ENCODE measurements around the gene NCAM1.

- TF ChIP-seq PITX1 (CRISPR knock-in tag; IDR thresholded peaks at IDR 0.05) (no peak), FOXA1 (IDR thresholded peaks at IDR 0.05) (no peak), FOXA1 (CRISPR knock-in tag; IDR thresholded peaks at IDR 0.05) (no peak), HMGA1 (CRISPR knock-in tag; conservative IDR thresholded peaks at IDR 0.05) (no peak), CBFB (CRISPR knock-in tag; IDR thresholded peaks at IDR 0.05) (no peak), MIER2 (CRISPR knock-in tag; IDR thresholded peaks at IDR 0.05) (no peak), POLR2AphosphoS5 (IDR thresholded peaks at IDR 0.05; ENCODE audit: low read depth, low read length) (no peak)
- TF ChIP-seq, protein P1, sequence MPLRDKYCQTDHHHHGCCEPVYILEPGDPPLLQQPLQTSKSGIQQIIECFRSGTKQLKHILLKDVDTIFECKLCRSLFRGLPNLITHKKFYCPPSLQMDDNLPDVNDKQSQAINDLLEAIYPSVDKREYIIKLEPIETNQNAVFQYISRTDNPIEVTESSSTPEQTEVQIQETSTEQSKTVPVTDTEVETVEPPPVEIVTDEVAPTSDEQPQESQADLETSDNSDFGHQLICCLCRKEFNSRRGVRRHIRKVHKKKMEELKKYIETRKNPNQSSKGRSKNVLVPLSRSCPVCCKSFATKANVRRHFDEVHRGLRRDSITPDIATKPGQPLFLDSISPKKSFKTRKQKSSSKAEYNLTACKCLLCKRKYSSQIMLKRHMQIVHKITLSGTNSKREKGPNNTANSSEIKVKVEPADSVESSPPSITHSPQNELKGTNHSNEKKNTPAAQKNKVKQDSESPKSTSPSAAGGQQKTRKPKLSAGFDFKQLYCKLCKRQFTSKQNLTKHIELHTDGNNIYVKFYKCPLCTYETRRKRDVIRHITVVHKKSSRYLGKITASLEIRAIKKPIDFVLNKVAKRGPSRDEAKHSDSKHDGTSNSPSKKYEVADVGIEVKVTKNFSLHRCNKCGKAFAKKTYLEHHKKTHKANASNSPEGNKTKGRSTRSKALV (CRISPR knock-in tag; IDR thresholded peaks at IDR 0.05), result no peak
- TF ChIP-seq, protein P2, sequence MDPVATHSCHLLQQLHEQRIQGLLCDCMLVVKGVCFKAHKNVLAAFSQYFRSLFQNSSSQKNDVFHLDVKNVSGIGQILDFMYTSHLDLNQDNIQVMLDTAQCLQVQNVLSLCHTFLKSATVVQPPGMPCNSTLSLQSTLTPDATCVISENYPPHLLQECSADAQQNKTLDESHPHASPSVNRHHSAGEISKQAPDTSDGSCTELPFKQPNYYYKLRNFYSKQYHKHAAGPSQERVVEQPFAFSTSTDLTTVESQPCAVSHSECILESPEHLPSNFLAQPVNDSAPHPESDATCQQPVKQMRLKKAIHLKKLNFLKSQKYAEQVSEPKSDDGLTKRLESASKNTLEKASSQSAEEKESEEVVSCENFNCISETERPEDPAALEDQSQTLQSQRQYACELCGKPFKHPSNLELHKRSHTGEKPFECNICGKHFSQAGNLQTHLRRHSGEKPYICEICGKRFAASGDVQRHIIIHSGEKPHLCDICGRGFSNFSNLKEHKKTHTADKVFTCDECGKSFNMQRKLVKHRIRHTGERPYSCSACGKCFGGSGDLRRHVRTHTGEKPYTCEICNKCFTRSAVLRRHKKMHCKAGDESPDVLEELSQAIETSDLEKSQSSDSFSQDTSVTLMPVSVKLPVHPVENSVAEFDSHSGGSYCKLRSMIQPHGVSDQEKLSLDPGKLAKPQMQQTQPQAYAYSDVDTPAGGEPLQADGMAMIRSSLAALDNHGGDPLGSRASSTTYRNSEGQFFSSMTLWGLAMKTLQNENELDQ (CRISPR knock-in tag; IDR thresholded peaks at IDR 0.05; ENCODE audit: borderline replicate concordance), result no peak
These were observed 186.9 kb downstream of the NCAM1 start for GRCh38 chr11:113148076-113148475.
